NCI-H1694 treated with DMSO at 0.1 percent for 48 hours (cell line): ENCODE measurements around the gene DLG4.

Experiments
- DNase-seq: peaks from one replicate; lab custom pipeline; 2025; lab: John Stamatoyannopoulos, UW

DLG4 gene

GRCh38 chr17:7219812-7220592 lies at the start of gene DLG4, which contains the start of gene ACADVL:
DLG4 (minus strand) TSS chr17:7219836.
ACADVL (plus strand) TSS chr17:7219938; CDS start chr17:7219985, 47 bp downstream.
- DNase-seq: peak; percentile 59

DNA sequence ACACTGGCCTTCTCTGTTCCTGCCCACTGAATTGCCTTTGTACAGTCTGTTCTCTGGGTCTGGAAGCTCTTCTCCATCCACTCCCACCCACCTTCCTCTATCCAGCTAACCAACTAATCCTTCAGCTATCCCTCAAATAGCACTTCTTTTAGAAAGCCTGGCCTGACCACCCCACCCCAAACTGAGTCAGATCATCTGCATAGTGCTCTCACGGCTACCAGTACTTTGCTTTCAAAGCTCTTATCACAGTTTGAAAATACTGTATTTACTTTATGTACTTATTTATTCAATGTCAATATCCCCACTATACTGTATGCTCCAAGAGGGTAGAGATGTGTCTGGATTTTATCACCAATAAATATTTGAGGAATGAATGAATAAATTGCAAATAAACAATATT lies 47.1 kb upstream of the DLG4 start:
- no peak for DNase-seq

DNA sequence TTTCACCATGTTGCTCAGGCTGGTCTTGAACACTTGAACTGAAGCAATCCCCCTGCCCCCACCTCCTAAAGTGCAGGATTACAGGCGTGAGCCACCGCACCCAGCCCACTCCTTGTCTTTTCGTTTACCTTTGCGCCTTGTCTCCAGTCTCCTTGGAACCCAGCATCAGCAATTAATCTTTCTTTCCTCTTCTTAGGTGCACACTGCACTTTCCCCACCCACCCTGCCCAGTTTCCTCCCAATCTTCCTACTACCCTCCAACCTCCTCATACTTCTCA lies 44.1 kb upstream of the DLG4 start:
- no peak for DNase-seq

GRCh38 chr17:7262935-7263800 lies 43.5 kb upstream of the DLG4 start:
- no peak for DNase-seq

GRCh38 chr17:7262192-7262934 lies 42.7 kb upstream of the DLG4 start, which contains the start of gene CLDN7:
CLDN7 (minus strand) TSS chr17:7262478; CDS start chr17:7262043, 435 bp downstream.
- no peak for DNase-seq

- no peak for DNase-seq
These were observed 41.9 kb upstream of the DLG4 start for GRCh38 chr17:7261379-7262191.

- DNase-seq: no peak
These were observed 41.2 kb upstream of the DLG4 start for GRCh38 chr17:7260651-7261378.

- no peak for DNase-seq
These were observed 40.5 kb upstream of the DLG4 start for GRCh38 chr17:7260151-7260550.

- DNase-seq: no peak
These were observed 39.9 kb upstream of the DLG4 start for GRCh38 chr17:7259555-7259889.

DNA sequence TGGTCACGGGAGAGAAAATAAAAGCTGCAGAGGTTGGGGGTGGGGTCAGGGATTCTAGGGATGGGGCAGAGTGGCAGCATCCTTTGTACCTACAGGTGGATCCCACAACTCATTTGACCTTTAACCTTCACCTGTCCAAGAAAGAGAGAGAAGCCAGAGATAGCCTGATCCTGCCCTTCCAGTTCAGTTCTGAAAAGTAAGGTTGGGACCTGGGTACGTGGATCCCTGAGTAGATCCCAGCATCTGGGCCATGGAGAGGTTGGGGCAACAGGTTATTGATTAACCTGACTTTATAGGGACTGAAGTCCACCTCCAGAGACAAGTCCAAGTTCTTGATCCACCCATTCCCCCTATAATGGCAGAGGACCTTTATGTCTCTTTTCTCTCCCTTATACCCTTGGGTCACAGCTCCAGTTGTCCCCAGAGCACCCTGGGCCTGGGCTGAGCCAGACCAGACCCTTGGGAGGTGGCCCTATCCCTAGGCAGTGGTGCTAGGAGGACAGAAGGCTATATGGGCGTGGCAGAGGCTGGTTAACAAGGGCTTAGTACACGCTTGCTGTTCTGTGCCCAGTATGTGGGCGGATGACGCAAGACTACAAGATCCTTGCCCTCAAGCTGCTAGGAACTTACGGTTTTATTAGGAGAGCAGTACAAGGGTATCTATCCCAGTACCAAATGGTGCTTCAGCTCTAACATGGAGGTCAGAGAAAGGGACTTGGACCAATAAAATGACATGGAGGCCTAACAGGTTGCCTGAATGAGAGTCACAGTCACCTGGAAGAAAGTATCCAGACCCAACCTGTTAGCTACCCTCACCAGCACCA lies 39.3 kb upstream of the DLG4 start:
- no peak for DNase-seq

GRCh38 chr17:7256766-7257456 lies 37.3 kb upstream of the DLG4 start:
- no peak for DNase-seq

DNA sequence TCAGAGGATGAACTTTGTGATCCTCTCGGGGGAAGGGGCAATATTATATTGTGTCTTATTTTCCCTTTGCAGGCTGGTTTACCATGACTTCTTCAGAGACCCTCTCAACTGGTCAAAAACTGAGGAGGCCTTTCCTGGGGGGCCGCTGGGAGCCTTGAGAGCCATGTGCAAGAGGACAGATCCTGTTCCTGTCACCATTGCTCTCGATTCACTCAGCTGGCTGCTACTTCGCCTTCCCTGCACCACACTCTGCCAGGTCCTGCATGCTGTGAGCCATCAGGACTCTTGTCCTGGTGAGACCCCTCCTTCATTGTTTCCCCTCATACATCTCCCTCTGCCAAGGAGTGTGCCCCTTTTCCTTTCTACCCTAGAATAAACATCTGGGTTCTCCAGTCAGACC lies 34.9 kb upstream of the DLG4 start:
- DNase-seq: no peak

DNA sequence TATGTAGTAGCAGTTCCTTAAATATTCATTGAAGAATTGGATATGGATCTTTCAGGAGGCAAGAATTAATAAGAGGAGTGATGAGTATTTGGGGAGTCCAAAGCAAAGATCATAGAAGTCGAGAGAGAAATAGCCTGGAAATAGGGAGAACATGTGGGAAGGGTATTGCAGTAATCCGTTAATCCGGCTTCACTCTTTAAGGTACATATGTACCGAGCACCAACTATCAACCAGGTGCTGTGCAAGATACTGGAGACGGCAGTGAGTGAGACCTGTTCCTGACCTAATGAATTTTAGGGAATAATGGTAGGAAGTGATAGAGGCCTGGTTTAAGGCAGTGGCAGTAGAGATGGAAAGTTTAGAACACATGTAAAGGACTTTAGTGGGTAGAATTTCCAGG lies 33.4 kb upstream of the DLG4 start:
- DNase-seq: no peak

DNA sequence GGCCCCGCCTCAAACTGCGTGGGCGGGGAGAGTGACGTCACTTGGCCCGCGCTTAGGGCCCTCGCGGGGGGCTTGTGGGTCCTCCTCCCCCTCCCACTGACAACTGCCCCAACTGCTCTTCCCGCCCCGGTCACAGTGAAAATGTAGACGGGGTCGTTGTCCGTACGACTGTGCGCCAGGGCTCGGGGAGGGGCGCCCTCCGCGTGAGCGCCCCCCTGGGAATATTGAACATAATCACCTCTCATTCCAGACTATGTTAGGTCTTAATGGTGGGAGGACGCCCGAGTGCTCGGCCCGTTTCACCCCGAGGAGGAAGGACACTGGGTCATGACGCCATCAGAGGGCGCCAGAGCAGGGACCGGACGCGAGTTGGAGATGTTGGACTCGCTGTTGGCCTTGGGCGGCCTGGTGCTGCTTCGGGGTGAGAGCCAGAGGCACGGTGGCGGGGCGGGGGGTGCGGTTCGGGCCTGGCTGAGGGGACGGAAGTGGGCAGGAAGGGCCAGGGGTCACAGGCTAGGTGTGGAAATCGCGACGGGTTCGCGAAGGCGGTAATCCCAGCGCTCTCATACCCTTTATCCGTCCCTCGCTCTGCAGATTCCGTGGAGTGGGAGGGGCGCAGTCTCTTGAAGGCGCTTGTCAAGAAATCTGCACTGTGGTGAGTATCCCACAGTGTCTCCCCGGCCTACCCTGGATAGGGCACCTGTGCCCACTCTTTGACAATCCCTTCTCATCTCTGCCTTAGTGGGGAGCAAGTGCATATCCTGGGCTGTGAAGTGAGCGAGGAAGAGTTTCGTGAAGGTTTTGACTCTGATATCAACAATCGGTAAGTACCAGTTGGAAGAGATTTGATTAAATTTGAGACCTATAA lies 32.8 kb upstream of the DLG4 start, which contains the start of gene ELP5:
Gene ELP5, plus strand, starts transcription at position 40 of the 868 bp plus-strand sequence. Its CDS starts 336 bp downstream, at position 376.
- peak; percentile 93 for DNase-seq

- peak; percentile 99 for DNase-seq
These were observed 32.1 kb upstream of the DLG4 start, which contains the start of gene CTDNEP1 for GRCh38 chr17:7251661-7252175. CTDNEP1 (minus strand) TSS chr17:7251734; CDS start chr17:7251296, 438 bp downstream.

- DNase-seq: no peak
These were observed 31.3 kb upstream of the DLG4 start for GRCh38 chr17:7250695-7251627.

DNA sequence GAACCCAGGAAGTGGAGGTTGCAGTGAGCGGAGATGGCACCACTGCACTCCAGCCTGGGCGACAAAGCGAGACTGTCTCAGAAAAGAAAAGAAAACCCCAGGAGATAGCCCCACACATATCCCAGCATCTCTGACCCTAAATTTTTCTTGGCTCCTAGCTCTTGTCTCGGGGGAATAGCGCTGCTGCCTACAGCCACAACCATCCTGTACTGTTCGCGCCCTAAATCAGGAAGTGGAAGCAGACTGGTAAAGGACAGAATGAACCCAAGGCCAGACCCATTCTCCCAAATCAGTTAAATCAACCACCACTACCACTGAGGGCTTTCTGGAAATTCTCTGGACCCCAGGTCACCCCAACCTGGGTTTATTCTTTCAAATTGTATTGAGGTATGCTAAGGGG lies 30.2 kb upstream of the DLG4 start:
- DNase-seq: no peak
